Ovary (tissue), 9 donors: ENCODE data around the gene LRTM2. TPM values are rescaled to one million over a fixed set of nuclear protein-coding genes. Genes with fewer than 3 reads are reported as not detected.

Source experiments
- DNase-seq, 5 donors: peaks; one replicate each; pipeline ENCODE4 v3.0.0-alpha.2; 2019 to 2020
- H3K27ac ChIP-seq, 2 donors: fragments of 200-600 bp; one replicate each; pipeline versions ENCODE4 v1.5.1 to v1.8.0; 2019 to 2022
- H3K27me3 ChIP-seq: fragments of 200-600 bp; one replicate; pipeline ENCODE4 v1.8.0; 2022
- H3K36me3 ChIP-seq: fragments of 200-600 bp; sonication (generic); one replicate; pipeline ENCODE4 v1.5.1; 2019
- H3K4me1 ChIP-seq: one replicate; pipeline ENCODE4 v1.8.1; 2013; ENCODE audit warnings: mild to moderate bottlenecking, moderate library complexity; ENCODE audit not compliant: insufficient read depth
- H3K4me3 ChIP-seq: fragments of 200-600 bp; sonication (generic); one replicate; pipeline ENCODE4 v1.5.1; 2017
- H3K9me3 ChIP-seq, 2 donors: fragments of 200-600 bp in 1 of 2; sonication (generic) in 1 of 2; one replicate each; pipeline versions ENCODE4 v1.5.1 to v1.8.1; 2013 to 2019; ENCODE audit warnings: mild to moderate bottlenecking in 1 of 2, moderate library complexity in 1 of 2
- CTCF ChIP-seq, 3 donors: fragments of 450-650 bp in 2 of 3; fragments of 200-600 bp in 1 of 3; IDR thresholded peaks; one replicate each; pipeline versions ENCODE4 v1.5.1 to v1.8.0; 2016 to 2022; ENCODE audit warnings: antibody characterized with exemption in 3 of 3, mild to moderate bottlenecking in 1 of 3
- EP300 ChIP-seq: sonication (generic); formaldehyde crosslinking; IDR thresholded peaks from one replicate; pipeline ENCODE4 v1.6.1; 2017; ENCODE audit warnings: antibody characterized with exemption
- POLR2A ChIP-seq: fragments of 450-650 bp; IDR thresholded peaks from one replicate; pipeline ENCODE4 v1.6.1; 2017; ENCODE audit warnings: antibody characterized with exemption, mild to moderate bottlenecking, moderate library complexity
- WGBS, 3 donors: extraction: QIAGEN DNeasy Blood & Tissue Kit in 1 of 3; methylation state at CpG; one replicate each; pipeline versions ENCODE4 v1.1.5 to v1.1.7; 2013 to 2017; 5-methylcytosine and 5-hydroxymethylcytosine counted together
- intact Hi-C, 4 donors: fragments of 100-400 bp; cut with DNase I; formaldehyde crosslinking; loops; one replicate each; pipeline versions ENCODE4 v1.11.0 to v1.15.1; 2022 to 2023
- polyA plus RNA-seq, 2 donors: library from polyadenylated mRNA; stranded (reverse); fragments of 200-250 nt in 1 of 2; fragments of 350-450 nt in 1 of 2; fragmentation: Illumina TruSeq in 1 of 2; extraction: RNeasy Lipid Tissue Mini Kit (QIAGEN cat#74804) in 1 of 2; gene quantifications; one replicate each; pipeline ENCODE4 v1.2.3, GENCODE V29; 2013 to 2014
- total RNA-seq, 7 donors: library from RNA; depleted of rRNA in 2 of 7; stranded (reverse); fragments of >200 nt in 2 of 7; fragmentation: NEBNext Ultra II Directional in 3 of 7; extraction: Animal tissue kit (Norgen Biotek cat#: 25700) in 3 of 7; gene quantifications; one replicate each; pipeline versions ENCODE4 v1.1.0 to v1.2.4, GENCODE V29; 2016 to 2023
- donor health status: DM: no; HTN: no; CAD: no; lungs with moderate emphysema.
- donor health status: DM: no; HTN: no; CAD: no.
- donor health status: Bipolar disorder and iron deficiency.
- donor health status: DM: yes; HTN: yes; CAD: no.
- donor health status: DM: no; HTN: no; CAD: no.
- donor health status: DM: yes; HTN: yes; CAD: no.

Gene LRTM2
- total and polyA plus RNA-seq, 9 donors, result not detected

- no peak overlapping the region for H3K27ac ChIP-seq
- WGBS, 3 donors, result 58 to 68% (median 60%) methylated on average over 7 of the region's 7 CpGs
- no peaks in the 10 kb centered on the region for H3K27me3 ChIP-seq
- H3K9me3 ChIP-seq, result no peaks in the 10 kb centered on the region
- no peaks in the 10 kb centered on the region for H3K4me1 ChIP-seq
- H3K4me3 ChIP-seq, result no peak overlapping the region
- no peaks in the 10 kb centered on the region for H3K36me3 ChIP-seq
- TF ChIP-seq CTCF (IDR thresholded peaks at IDR 0.05) (no peak), EP300 (no peak), POLR2A (no peak)
- intact Hi-C loops, result no loop called here
- DNase-seq, result no peak
Observed at GRCh38 chr12:1870086-1870485, 49.7 kb downstream of the LRTM2 start.

DNA sequence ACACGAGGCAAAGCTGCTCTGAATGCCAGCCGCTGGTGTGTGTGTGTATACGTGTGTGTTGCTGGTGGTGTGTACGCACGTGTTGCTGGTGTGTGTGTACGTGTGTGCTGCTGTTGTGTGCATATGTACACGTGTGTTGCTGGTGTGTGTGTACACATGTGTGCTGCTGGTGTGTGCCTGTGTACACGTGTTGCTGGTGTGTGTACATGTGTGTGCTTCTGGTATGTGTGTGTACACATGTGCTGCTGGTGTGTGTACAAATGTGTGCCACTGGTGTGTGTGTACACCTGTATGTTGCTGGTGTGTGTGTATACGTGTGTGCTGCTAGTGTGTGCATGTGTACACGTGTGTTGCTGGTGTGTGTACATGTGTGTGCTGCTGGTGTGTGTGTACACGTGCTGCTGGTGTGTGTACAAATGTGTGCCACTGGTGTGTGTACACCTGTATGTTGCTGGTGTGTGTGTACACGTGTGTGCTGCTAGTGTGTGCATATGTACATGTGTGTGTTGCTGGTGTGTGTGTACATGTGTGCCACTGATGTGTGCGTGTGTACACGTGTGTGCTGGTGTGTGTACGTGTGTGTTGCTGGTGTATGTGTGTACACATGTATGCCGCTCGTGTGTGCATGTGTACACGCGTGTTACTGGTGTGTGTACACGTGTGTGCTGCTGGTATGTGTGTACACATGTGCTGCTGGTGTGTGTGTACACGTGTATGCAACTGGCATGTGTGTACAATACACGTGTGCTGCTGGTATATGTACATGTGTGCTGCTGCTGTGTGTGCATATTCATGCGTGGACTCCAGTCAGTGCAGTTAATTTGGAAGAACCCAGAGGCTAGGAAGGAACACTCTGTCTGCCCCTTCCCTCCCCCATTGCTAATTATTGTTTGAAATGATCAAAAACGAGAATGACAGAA lies 50.9 kb downstream of the LRTM2 start:
- intact Hi-C loops, result no loop called here
- WGBS, 3 donors, result 86 to 87% (median 86%) methylated on average over 24 of the region's 24 CpGs
- H3K27ac ChIP-seq, result no peak overlapping the region

DNA sequence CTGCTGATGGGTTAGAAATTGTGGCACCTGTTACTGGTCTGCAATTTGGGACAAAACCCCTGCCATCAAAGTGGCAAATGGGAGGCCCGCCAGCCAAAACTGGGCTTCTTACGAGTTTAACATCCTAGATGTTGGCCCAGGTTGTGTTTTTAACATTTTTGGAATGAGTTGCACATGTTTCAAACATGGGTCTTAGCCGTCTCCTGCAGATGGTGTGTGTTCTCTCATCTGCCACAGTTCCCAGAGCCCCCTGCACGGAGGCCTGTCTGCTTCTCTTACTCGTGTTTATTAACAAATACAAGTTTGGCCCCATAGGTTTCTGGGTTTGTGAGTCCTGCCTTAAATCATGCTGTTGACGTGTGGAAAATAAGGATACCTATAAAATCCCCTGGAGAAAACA lies 51.6 kb downstream of the LRTM2 start:
- WGBS, 3 donors, result 67 to 71% (median 67%) methylated on average over 6 of the region's 6 CpGs
- TF ChIP-seq EP300, result no peak
- no peak for TF ChIP-seq POLR2A
- no peak for TF ChIP-seq CTCF (IDR thresholded peaks at IDR 0.05)
- no peak for DNase-seq

More for the DNA sequence above, 50.9 kb downstream of the LRTM2 start:
- H3K36me3 ChIP-seq, result no peaks in the 10 kb centered on the region
- H3K4me3 ChIP-seq, result no peak overlapping the region
- TF ChIP-seq POLR2A (no peak), EP300 (no peak), CTCF (IDR thresholded peaks at IDR 0.05) (no peak)
- H3K4me1 ChIP-seq, result no peaks in the 10 kb centered on the region
- H3K27me3 ChIP-seq, result no peaks in the 10 kb centered on the region
- DNase-seq, result no peak
- no peaks in the 10 kb centered on the region for H3K9me3 ChIP-seq

DNA sequence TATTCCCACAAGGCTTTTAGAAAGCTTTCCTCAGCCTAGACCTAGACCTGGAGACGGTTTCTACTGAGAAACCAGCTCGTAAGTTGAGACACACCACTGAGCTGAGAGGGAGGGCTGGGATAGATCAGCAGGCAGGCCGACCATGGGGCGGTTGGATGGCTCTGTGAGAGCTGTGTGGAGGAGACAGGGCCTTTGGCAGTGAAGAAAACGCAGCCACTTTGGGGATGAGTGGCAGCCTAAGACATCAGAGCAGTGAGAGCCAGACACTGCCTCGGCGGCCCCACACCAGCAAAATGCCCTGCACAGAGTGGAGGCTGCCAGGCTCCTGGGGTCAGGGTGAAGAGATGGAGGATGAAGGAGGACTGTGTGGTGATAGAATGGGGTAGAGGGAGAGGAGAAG lies 52.1 kb downstream of the LRTM2 start:
- Histone ChIP-seq H3K9me3 (no peaks in the 10 kb centered on the region), H3K36me3 (no peaks in the 10 kb centered on the region), H3K27me3 (no peaks in the 10 kb centered on the region), H3K27ac (no peak overlapping the region), H3K4me1 (no peaks in the 10 kb centered on the region), H3K4me3 (no peak overlapping the region)
- 79 to 85% (median 80%) methylated on average over 7 of the region's 7 CpGs for whole genome bisulfite sequencing, 3 donors
- no peak for TF ChIP-seq CTCF (IDR thresholded peaks at IDR 0.05)
- TF ChIP-seq POLR2A, result no peak
- no peak for TF ChIP-seq EP300
- intact Hi-C loops, result no loop called here
- no peak for DNase-seq

More for the DNA sequence above, 51.6 kb downstream of the LRTM2 start:
- H3K4me3 ChIP-seq, result no peak overlapping the region
- H3K9me3 ChIP-seq, result no peaks in the 10 kb centered on the region
- no peak overlapping the region for H3K27ac ChIP-seq
- no peaks in the 10 kb centered on the region for H3K27me3 ChIP-seq
- no peaks in the 10 kb centered on the region for H3K4me1 ChIP-seq
- H3K36me3 ChIP-seq, result no peaks in the 10 kb centered on the region
- intact Hi-C loops, result no loop called here
